Measurements from ENCODE around the gene MYMX.

MYMX gene

GRCh38 chr6:44254191-44255104 is 37.7 kb downstream of the MYMX start:
- no peak overlapping the region for H3K27ac ChIP-seq (ENCODE audit: extremely low read depth, low read depth, low read length)
- no peaks in the 10 kb centered on the region for H3K9me3 ChIP-seq (ENCODE audit: control insufficient read depth, insufficient read depth, low read depth, low read length)
- no peaks in the 10 kb centered on the region for H3K4me1 ChIP-seq (ENCODE audit: control insufficient read depth, insufficient read depth, low read length)
- CTCF ChIA-PET: interaction anchor here (0.6 to 3.2 kb wide), 25 partner anchors 8 to 1805 kb away, joined by 3 to 35 read pairs (median 3); partner anchors contain the start of genes AARS2 and SLC29A1
- no peak for TF ChIP-seq ZNF155 (tag by site-specific recombination; IDR thresholded peaks at IDR 0.05)
- TF ChIP-seq KLF8 (tag by site-specific recombination; IDR thresholded peaks at IDR 0.05): no peak
- no peak for TF ChIP-seq ZNF169 (tag by site-specific recombination; IDR thresholded peaks at IDR 0.05)
- TF ChIP-seq FEZF1 (tag by site-specific recombination; IDR thresholded peaks at IDR 0.05): no peak
- no peak for TF ChIP-seq ZNF791 (tag by site-specific recombination; IDR thresholded peaks at IDR 0.05)
- TF ChIP-seq ZNF792 (tag by site-specific recombination; IDR thresholded peaks at IDR 0.05): no peak
- no peak for TF ChIP-seq HIC1 (tag by site-specific recombination; IDR thresholded peaks at IDR 0.05)
- TF ChIP-seq ZNF654 (tag by site-specific recombination; IDR thresholded peaks at IDR 0.05; ENCODE audit: low read depth): no peak
- no peak for TF ChIP-seq OVOL3 (tag by site-specific recombination; IDR thresholded peaks at IDR 0.05)
- 0 out of 2 replicates have a peak, but pooled peaks have one; percentile 9 for TF ChIP-seq EGR2 (tag by site-specific recombination; IDR thresholded peaks at IDR 0.05; ENCODE audit: low read depth)
- TF ChIP-seq PATZ1 (tag by site-specific recombination; IDR thresholded peaks at IDR 0.05): no peak
- TF ChIP-seq MYNN (tag by site-specific recombination; IDR thresholded peaks at IDR 0.05; ENCODE audit: borderline replicate concordance): no peak
- 0 out of 2 replicates have a peak, but pooled peaks have one; percentile 16 for TF ChIP-seq ZNF366 (tag by site-specific recombination; conservative IDR thresholded peaks at IDR 0.05)
- H3K36me3 ChIP-seq (ENCODE audit: control insufficient read depth in 2 of 2, insufficient read depth in 1 of 2, low read length in 2 of 2): peaks cover 23 to 73% of the 10 kb centered on the region in 2 experiments
- POLR2A ChIA-PET: interaction anchor here (0.6 to 3.7 kb wide), 6 partner anchors 8 to 40 kb away, joined by 3 to 131 read pairs (median 6); partner anchors contain the start of genes HSP90AB1 and SLC29A1
- no peak overlapping the region for H3K4me3 ChIP-seq (ENCODE audit: low read depth, low read length)

- Histone ChIP-seq H3K36me3 (ENCODE audit: control insufficient read depth in 2 of 2, insufficient read depth in 1 of 2, low read length in 2 of 2) (peaks cover 20 to 72% of the 10 kb centered on the region in 2 experiments), H3K4me3 (ENCODE audit: low read depth, low read length) (no peak overlapping the region), H3K27ac (ENCODE audit: extremely low read depth, low read depth, low read length) (no peak overlapping the region), H3K4me1 (ENCODE audit: control insufficient read depth, insufficient read depth, low read length) (no peaks in the 10 kb centered on the region), H3K9me3 (ENCODE audit: control insufficient read depth, insufficient read depth, low read depth, low read length) (no peaks in the 10 kb centered on the region)
- ChIA-PET POLR2A (interaction anchor here (0.7 to 3.7 kb wide), 6 partner anchors 9 to 57 kb away, joined by 3 to 131 read pairs (median 8); partner anchors contain the start of genes AARS2, HSP90AB1 and SLC29A1), CTCF (interaction anchor here (0.6 to 3.2 kb wide), 10 partner anchors 7 to 376 kb away, joined by 3 to 35 read pairs (median 10); partner anchors contain the start of gene AARS2)
- TF ChIP-seq ZBTB17 (tag by site-specific recombination; IDR thresholded peaks at IDR 0.05) (peak; percentile 44; the same call in 1 of the 2 replicates), ZSCAN4 (tag by site-specific recombination; IDR thresholded peaks at IDR 0.05) (no peak), ZNF600 (tag by site-specific recombination; IDR thresholded peaks at IDR 0.05) (peak; percentile 48), ZNF354C (tag by site-specific recombination; IDR thresholded peaks at IDR 0.05; ENCODE audit: borderline replicate concordance, low read depth) (no peak), BCL11A (tag by site-specific recombination; IDR thresholded peaks at IDR 0.05; ENCODE audit: low read depth) (no peak), ZNF571 (tag by site-specific recombination; IDR thresholded peaks at IDR 0.05) (no peak), ZNF792 (tag by site-specific recombination; IDR thresholded peaks at IDR 0.05) (no peak), SCRT1 (tag by site-specific recombination; IDR thresholded peaks at IDR 0.05; ENCODE audit: borderline replicate concordance) (no peak), BCL6B (tag by site-specific recombination; IDR thresholded peaks at IDR 0.05) (no peak), ZBTB7A (tag by site-specific recombination; IDR thresholded peaks at IDR 0.05; ENCODE audit: low read depth) (no peak), ZNF660 (tag by site-specific recombination; IDR thresholded peaks at IDR 0.05) (no peak), ZNF302 (tag by site-specific recombination; IDR thresholded peaks at IDR 0.05; ENCODE audit: low read depth) (no peak), ZNF830 (tag by site-specific recombination; IDR thresholded peaks at IDR 0.05; ENCODE audit: low read depth) (no peak), ZBTB1 (tag by site-specific recombination; IDR thresholded peaks at IDR 0.05) (no peak), GLI4 (tag by site-specific recombination; IDR thresholded peaks at IDR 0.05) (no peak)
Measured at GRCh38 chr6:44255105-44255808, 38.5 kb downstream of the MYMX start.

All from HEK293 (cell line).